HEK293 (cell line): ENCODE data around the gene HSD11B1.

ENCODE experiments used
- EGR2 ChIP-seq: fragments of 450-650 bp; formaldehyde crosslinking; IDR thresholded peaks from 2 replicates; pipeline ENCODE4 v1.5.1; 2016; ENCODE audit warnings: low read depth, missing biosample characterization, missing genetic modification characterization
- GLIS1 ChIP-seq: fragments of 450-650 bp; formaldehyde crosslinking; IDR thresholded peaks from 2 replicates; pipeline ENCODE4 v1.5.1; 2016; ENCODE audit warnings: missing biosample characterization, missing genetic modification characterization
- GLIS2 ChIP-seq: fragments of 450-650 bp; formaldehyde crosslinking; IDR thresholded peaks from 2 replicates; pipeline ENCODE4 v1.5.1; 2016; ENCODE audit warnings: missing biosample characterization, missing genetic modification characterization
- KLF8 ChIP-seq: fragments of 450-650 bp; formaldehyde crosslinking; IDR thresholded peaks from 2 replicates; pipeline ENCODE4 v1.5.1; 2016; ENCODE audit warnings: missing biosample characterization, missing genetic modification characterization
- SP7 ChIP-seq: fragments of 450-650 bp; formaldehyde crosslinking; IDR thresholded peaks from 2 replicates; pipeline ENCODE4 v1.5.1; 2016; ENCODE audit warnings: missing biosample characterization, missing genetic modification characterization
- ZBTB17 ChIP-seq: fragments of 450-650 bp; formaldehyde crosslinking; IDR thresholded peaks from 2 replicates; pipeline ENCODE4 v1.5.1; 2016; ENCODE audit warnings: missing biosample characterization, missing genetic modification characterization
- ZBTB21 ChIP-seq: fragments of 450-650 bp; formaldehyde crosslinking; IDR thresholded peaks from 2 replicates; pipeline ENCODE4 v1.5.1; 2017; ENCODE audit warnings: missing biosample characterization, missing genetic modification characterization
- ZBTB48 ChIP-seq: fragments of 450-650 bp; formaldehyde crosslinking; IDR thresholded peaks from 2 replicates; pipeline ENCODE4 v1.5.1; 2016; ENCODE audit warnings: missing biosample characterization, missing genetic modification characterization
- ZEB2 ChIP-seq: fragments of 450-650 bp; formaldehyde crosslinking; IDR thresholded peaks from 2 replicates; pipeline ENCODE4 v1.5.1; 2016; ENCODE audit warnings: missing biosample characterization, missing genetic modification characterization
- ZFP37 ChIP-seq: fragments of 450-650 bp; formaldehyde crosslinking; IDR thresholded peaks from 2 replicates; pipeline ENCODE4 v1.5.1; 2016; ENCODE audit warnings: missing biosample characterization, missing genetic modification characterization
- ZIC2 ChIP-seq: fragments of 450-650 bp; formaldehyde crosslinking; IDR thresholded peaks from 2 replicates; pipeline ENCODE4 v1.5.1; 2016; ENCODE audit warnings: missing biosample characterization, missing genetic modification characterization
- ZNF211 ChIP-seq: fragments of 450-650 bp; formaldehyde crosslinking; IDR thresholded peaks from 2 replicates; pipeline ENCODE4 v1.5.1; 2016; ENCODE audit warnings: low read depth, missing biosample characterization, missing genetic modification characterization
- ZNF324 ChIP-seq: fragments of 450-650 bp; formaldehyde crosslinking; IDR thresholded peaks from 2 replicates; pipeline ENCODE4 v1.5.1; 2016; ENCODE audit warnings: missing biosample characterization, missing genetic modification characterization
- ZNF335 ChIP-seq: fragments of 450-650 bp; formaldehyde crosslinking; conservative IDR thresholded peaks from 2 replicates; pipeline ENCODE4 v1.5.1; 2016; ENCODE audit warnings: missing biosample characterization, missing genetic modification characterization
- ZNF391 ChIP-seq: fragments of 450-650 bp; formaldehyde crosslinking; IDR thresholded peaks from 2 replicates; pipeline ENCODE4 v1.5.1; 2016; ENCODE audit warnings: low read depth, missing biosample characterization, missing genetic modification characterization, borderline replicate concordance
- ZNF426 ChIP-seq: fragments of 450-650 bp; formaldehyde crosslinking; IDR thresholded peaks from 2 replicates; pipeline ENCODE4 v1.5.1; 2017; ENCODE audit warnings: missing biosample characterization, missing genetic modification characterization, mild to moderate bottlenecking, inconsistent platforms, moderate library complexity
- ZNF610 ChIP-seq: fragments of 450-650 bp; formaldehyde crosslinking; IDR thresholded peaks from 2 replicates; pipeline ENCODE4 v1.5.1; 2016; ENCODE audit warnings: missing biosample characterization, missing genetic modification characterization, borderline replicate concordance
- ZNF629 ChIP-seq: fragments of 450-650 bp; formaldehyde crosslinking; IDR thresholded peaks from 2 replicates; pipeline ENCODE4 v1.5.1; 2017; ENCODE audit warnings: missing biosample characterization, missing genetic modification characterization
- ZNF660 ChIP-seq: fragments of 450-650 bp; IDR thresholded peaks from 2 replicates; pipeline ENCODE4 v1.5.1; 2018; ENCODE audit warnings: missing biosample characterization, mild to moderate bottlenecking, missing genetic modification characterization
- ZNF837 ChIP-seq: fragments of 450-650 bp; formaldehyde crosslinking; IDR thresholded peaks from 2 replicates; pipeline ENCODE4 v1.5.1; 2016; ENCODE audit warnings: missing biosample characterization, missing genetic modification characterization
- ZSCAN30 ChIP-seq: fragments of 450-650 bp; IDR thresholded peaks from 2 replicates; pipeline ENCODE4 v1.5.1; 2018; ENCODE audit warnings: missing biosample characterization, mild to moderate bottlenecking, missing genetic modification characterization, moderate library complexity
- TF ChIP-seq, protein P1 (sequence below): fragments of 450-650 bp; formaldehyde crosslinking; IDR thresholded peaks from 2 replicates; pipeline ENCODE4 v1.5.1; 2016; ENCODE audit warnings: missing biosample characterization, missing genetic modification characterization
- TF ChIP-seq, protein P2 (sequence below): fragments of 450-650 bp; formaldehyde crosslinking; optimal IDR thresholded peaks from 2 replicates; pipeline ENCODE3; 2016; ENCODE audit warnings: missing biosample characterization, mild to moderate bottlenecking, missing genetic modification characterization
- TF ChIP-seq, protein P3 (sequence below): fragments of 450-650 bp; formaldehyde crosslinking; IDR thresholded peaks from 2 replicates; pipeline ENCODE4 v1.5.1; 2016; ENCODE audit warnings: missing biosample characterization, missing genetic modification characterization
- TF ChIP-seq, protein P4 (sequence below): sonication (generic); formaldehyde crosslinking; IDR thresholded peaks from 2 replicates; pipeline ENCODE4 v1.8.1; 2022; ENCODE audit warnings: mild to moderate bottlenecking, moderate library complexity, missing genetic modification reagents
- TF ChIP-seq, protein P5 (sequence below): fragments of 450-650 bp; formaldehyde crosslinking; IDR thresholded peaks from 2 replicates; pipeline ENCODE4 v1.5.1; 2016; ENCODE audit warnings: missing biosample characterization, missing genetic modification characterization
- TF ChIP-seq, protein P6 (sequence below): fragments of 450-650 bp; formaldehyde crosslinking; IDR thresholded peaks from 2 replicates; pipeline ENCODE4 v1.5.1; 2016; ENCODE audit warnings: missing biosample characterization, missing genetic modification characterization

Gene HSD11B1

DNA sequence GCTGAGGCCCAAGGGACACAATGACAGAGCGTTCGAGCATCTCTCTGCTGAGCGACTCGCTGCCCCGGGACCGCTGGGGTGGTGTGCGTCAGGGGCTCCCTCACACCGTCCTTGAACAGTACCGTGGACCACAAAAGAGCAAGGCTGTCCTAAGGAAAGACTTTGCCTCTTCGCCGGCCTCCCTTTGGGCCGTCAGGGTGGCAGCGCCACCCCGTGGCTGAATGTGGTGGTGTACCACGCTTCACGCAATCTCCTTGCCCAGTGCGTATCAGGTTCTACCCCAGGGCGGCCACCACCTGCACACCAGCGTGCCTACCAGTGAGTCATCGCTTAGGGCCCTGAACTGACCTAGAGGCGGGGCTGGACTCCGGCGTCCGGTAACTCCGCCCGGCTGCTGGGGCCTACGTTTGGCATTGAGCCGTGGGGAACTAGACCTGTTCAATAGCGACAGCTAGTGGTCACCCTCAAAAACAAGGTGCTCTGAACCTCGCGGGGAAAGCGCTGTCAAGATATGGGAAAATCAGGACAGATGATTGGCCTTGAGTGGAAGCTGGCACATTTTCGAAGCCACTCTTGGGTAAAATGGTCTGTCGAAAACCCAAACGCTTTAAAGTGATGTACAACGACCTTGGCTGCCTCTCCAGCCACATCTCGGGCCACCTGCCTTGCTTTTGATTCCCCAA lies 43.1 kb downstream of the HSD11B1 start (continued):
- TF ChIP-seq, protein P1, sequence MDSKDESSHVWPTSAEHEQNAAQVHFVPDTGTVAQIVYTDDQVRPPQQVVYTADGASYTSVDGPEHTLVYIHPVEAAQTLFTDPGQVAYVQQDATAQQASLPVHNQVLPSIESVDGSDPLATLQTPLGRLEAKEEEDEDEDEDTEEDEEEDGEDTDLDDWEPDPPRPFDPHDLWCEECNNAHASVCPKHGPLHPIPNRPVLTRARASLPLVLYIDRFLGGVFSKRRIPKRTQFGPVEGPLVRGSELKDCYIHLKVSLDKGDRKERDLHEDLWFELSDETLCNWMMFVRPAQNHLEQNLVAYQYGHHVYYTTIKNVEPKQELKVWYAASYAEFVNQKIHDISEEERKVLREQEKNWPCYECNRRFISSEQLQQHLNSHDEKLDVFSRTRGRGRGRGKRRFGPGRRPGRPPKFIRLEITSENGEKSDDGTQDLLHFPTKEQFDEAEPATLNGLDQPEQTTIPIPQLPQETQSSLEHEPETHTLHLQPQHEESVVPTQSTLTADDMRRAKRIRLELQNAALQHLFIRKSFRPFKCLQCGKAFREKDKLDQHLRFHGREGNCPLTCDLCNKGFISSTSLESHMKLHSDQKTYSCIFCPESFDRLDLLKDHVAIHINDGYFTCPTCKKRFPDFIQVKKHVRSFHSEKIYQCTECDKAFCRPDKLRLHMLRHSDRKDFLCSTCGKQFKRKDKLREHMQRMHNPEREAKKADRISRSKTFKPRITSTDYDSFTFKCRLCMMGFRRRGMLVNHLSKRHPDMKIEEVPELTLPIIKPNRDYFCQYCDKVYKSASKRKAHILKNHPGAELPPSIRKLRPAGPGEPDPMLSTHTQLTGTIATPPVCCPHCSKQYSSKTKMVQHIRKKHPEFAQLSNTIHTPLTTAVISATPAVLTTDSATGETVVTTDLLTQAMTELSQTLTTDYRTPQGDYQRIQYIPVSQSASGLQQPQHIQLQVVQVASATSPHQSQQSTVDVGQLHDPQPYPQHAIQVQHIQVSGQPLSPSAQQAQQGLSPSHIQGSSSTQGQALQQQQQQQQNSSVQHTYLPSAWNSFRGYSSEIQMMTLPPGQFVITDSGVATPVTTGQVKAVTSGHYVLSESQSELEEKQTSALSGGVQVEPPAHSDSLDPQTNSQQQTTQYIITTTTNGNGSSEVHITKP (tag by site-specific recombination), result peak; percentile 66
- TF ChIP-seq ZNF211 (tag by site-specific recombination) (no peak), ZFP37 (tag by site-specific recombination) (peak; percentile 95), ZNF391 (tag by site-specific recombination) (peak; percentile 23; the same call in 1 of the 2 replicates), ZNF837 (tag by site-specific recombination) (no peak), ZNF426 (no peak), GLIS2 (peak; percentile 86), ZBTB17 (tag by site-specific recombination) (peak; percentile 72), ZBTB48 (tag by site-specific recombination) (0 out of 2 replicates have a peak, but pooled peaks have one; percentile 29), ZIC2 (tag by site-specific recombination) (peak; percentile 46; the same call in 1 of the 2 replicates), ZNF610 (peak; percentile 71; the same call in 1 of the 2 replicates), ZBTB21 (tag by site-specific recombination) (peak; percentile 20; the same call in 1 of the 2 replicates), SP7 (peak; percentile 79), GLIS1 (tag by site-specific recombination) (peak; percentile 91), ZNF629 (tag by site-specific recombination) (peak; percentile 84), ZNF660 (peak; percentile 97), ZEB2 (tag by site-specific recombination) (peak; percentile 96), ZNF335 (tag by site-specific recombination) (peak; percentile 55), EGR2 (tag by site-specific recombination) (0 out of 2 replicates have a peak, but pooled peaks have one; percentile 10), ZSCAN30 (peak; percentile 80; the same call in 1 of the 2 replicates), ZNF324 (tag by site-specific recombination) (0 out of 2 replicates have a peak, but pooled peaks have one; percentile 45), KLF8 (peak; percentile 78)
- TF ChIP-seq, protein P2, sequence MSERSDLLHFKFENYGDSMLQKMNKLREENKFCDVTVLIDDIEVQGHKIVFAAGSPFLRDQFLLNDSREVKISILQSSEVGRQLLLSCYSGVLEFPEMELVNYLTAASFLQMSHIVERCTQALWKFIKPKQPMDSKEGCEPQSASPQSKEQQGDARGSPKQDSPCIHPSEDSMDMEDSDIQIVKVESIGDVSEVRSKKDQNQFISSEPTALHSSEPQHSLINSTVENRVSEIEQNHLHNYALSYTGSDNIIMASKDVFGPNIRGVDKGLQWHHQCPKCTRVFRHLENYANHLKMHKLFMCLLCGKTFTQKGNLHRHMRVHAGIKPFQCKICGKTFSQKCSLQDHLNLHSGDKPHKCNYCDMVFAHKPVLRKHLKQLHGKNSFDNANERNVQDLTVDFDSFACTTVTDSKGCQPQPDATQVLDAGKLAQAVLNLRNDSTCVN, result no peak
- TF ChIP-seq, protein P3, sequence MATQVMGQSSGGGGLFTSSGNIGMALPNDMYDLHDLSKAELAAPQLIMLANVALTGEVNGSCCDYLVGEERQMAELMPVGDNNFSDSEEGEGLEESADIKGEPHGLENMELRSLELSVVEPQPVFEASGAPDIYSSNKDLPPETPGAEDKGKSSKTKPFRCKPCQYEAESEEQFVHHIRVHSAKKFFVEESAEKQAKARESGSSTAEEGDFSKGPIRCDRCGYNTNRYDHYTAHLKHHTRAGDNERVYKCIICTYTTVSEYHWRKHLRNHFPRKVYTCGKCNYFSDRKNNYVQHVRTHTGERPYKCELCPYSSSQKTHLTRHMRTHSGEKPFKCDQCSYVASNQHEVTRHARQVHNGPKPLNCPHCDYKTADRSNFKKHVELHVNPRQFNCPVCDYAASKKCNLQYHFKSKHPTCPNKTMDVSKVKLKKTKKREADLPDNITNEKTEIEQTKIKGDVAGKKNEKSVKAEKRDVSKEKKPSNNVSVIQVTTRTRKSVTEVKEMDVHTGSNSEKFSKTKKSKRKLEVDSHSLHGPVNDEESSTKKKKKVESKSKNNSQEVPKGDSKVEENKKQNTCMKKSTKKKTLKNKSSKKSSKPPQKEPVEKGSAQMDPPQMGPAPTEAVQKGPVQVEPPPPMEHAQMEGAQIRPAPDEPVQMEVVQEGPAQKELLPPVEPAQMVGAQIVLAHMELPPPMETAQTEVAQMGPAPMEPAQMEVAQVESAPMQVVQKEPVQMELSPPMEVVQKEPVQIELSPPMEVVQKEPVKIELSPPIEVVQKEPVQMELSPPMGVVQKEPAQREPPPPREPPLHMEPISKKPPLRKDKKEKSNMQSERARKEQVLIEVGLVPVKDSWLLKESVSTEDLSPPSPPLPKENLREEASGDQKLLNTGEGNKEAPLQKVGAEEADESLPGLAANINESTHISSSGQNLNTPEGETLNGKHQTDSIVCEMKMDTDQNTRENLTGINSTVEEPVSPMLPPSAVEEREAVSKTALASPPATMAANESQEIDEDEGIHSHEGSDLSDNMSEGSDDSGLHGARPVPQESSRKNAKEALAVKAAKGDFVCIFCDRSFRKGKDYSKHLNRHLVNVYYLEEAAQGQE (tag by site-specific recombination), result peak; percentile 71
- TF ChIP-seq, protein P4, sequence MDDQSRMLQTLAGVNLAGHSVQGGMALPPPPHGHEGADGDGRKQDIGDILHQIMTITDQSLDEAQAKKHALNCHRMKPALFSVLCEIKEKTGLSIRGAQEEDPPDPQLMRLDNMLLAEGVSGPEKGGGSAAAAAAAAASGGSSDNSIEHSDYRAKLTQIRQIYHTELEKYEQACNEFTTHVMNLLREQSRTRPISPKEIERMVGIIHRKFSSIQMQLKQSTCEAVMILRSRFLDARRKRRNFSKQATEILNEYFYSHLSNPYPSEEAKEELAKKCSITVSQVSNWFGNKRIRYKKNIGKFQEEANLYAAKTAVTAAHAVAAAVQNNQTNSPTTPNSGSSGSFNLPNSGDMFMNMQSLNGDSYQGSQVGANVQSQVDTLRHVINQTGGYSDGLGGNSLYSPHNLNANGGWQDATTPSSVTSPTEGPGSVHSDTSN (CRISPR knock-in tag), result 0 out of 2 replicates have a peak, but pooled peaks have one; percentile 40
- TF ChIP-seq, protein P5, sequence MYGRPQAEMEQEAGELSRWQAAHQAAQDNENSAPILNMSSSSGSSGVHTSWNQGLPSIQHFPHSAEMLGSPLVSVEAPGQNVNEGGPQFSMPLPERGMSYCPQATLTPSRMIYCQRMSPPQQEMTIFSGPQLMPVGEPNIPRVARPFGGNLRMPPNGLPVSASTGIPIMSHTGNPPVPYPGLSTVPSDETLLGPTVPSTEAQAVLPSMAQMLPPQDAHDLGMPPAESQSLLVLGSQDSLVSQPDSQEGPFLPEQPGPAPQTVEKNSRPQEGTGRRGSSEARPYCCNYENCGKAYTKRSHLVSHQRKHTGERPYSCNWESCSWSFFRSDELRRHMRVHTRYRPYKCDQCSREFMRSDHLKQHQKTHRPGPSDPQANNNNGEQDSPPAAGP (tag by site-specific recombination), result peak; percentile 72
- TF ChIP-seq, protein P6, sequence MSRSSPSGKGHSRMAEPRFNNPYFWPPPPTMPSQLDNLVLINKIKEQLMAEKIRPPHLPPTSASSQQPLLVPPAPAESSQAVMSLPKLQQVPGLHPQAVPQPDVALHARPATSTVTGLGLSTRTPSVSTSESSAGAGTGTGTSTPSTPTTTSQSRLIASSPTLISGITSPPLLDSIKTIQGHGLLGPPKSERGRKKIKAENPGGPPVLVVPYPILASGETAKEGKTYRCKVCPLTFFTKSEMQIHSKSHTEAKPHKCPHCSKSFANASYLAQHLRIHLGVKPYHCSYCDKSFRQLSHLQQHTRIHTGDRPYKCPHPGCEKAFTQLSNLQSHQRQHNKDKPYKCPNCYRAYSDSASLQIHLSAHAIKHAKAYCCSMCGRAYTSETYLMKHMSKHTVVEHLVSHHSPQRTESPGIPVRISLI (tag by site-specific recombination), result no peak
